GM12874 (cell line): ENCODE measurements around the gene LMCD1.

Experiments used
- TF ChIP-seq, protein P1 (sequence below): IDR thresholded peaks from 2 replicates; pipeline ENCODE4 v1.5.1; 2011; ENCODE audit warnings: low read depth, mild to moderate bottlenecking, control low read depth, low read length, moderate library complexity; ENCODE audit not compliant: insufficient read depth

Gene LMCD1

DNA sequence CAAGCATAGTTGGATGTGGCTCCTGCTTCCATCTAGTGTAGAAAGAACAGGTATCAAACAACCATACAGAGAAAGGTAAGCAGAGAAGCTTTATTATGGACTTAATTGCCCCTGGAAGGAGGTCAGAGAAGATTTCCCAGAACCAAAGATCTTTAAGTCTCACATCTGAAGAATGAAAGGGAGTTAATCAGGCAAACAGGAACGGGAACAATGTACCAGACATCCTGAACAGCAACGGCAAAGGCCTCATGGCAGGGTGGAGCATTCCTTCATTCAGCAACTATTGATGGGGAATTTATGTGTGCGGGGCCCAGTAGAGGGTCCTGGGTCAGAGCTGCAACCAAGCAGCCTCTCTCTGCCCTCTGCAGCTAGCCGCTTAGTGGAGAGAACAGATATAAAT lies 61.5 kb downstream of the LMCD1 start:
- TF ChIP-seq, protein P1, sequence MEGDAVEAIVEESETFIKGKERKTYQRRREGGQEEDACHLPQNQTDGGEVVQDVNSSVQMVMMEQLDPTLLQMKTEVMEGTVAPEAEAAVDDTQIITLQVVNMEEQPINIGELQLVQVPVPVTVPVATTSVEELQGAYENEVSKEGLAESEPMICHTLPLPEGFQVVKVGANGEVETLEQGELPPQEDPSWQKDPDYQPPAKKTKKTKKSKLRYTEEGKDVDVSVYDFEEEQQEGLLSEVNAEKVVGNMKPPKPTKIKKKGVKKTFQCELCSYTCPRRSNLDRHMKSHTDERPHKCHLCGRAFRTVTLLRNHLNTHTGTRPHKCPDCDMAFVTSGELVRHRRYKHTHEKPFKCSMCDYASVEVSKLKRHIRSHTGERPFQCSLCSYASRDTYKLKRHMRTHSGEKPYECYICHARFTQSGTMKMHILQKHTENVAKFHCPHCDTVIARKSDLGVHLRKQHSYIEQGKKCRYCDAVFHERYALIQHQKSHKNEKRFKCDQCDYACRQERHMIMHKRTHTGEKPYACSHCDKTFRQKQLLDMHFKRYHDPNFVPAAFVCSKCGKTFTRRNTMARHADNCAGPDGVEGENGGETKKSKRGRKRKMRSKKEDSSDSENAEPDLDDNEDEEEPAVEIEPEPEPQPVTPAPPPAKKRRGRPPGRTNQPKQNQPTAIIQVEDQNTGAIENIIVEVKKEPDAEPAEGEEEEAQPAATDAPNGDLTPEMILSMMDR = no peak

DNA sequence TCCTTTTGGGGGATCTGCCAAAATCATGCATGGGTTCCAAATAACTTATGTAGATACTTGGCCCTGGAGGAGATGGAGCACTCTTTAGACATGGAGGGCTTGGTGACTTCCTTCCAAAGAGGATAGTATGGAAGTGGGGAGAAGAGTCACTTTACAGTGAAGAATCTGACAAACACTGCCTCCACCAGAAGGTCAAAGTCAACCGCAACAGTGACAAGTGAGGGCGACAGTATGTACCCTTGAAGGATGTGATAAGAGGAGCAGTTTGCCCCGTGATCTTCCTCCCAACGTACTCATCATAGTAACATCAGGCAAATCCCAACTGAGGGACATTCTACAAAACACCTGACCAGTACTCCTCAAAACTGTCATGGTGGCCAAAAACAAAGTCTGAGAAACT lies 62.0 kb downstream of the LMCD1 start:
- TF ChIP-seq, protein P1 = no peak

DNA sequence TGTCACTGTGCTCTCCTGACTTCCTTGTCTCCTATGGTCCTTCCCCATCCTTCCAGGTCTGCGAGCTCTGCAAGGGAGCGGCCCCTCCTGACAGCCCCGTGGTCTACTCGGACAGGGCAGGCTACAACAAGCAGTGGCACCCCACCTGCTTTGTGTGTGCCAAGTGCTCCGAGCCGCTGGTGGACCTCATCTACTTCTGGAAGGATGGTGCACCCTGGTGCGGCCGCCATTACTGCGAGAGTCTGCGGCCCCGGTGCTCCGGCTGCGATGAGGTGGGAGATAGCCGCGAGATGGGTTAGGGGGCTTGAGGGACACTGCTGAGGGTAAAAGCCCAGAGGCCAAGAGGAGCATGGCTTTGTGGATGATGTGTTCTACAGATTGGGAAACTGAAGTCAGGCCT lies 63.8 kb downstream of the LMCD1 start:
- TF ChIP-seq, protein P1 = no peak

DNA sequence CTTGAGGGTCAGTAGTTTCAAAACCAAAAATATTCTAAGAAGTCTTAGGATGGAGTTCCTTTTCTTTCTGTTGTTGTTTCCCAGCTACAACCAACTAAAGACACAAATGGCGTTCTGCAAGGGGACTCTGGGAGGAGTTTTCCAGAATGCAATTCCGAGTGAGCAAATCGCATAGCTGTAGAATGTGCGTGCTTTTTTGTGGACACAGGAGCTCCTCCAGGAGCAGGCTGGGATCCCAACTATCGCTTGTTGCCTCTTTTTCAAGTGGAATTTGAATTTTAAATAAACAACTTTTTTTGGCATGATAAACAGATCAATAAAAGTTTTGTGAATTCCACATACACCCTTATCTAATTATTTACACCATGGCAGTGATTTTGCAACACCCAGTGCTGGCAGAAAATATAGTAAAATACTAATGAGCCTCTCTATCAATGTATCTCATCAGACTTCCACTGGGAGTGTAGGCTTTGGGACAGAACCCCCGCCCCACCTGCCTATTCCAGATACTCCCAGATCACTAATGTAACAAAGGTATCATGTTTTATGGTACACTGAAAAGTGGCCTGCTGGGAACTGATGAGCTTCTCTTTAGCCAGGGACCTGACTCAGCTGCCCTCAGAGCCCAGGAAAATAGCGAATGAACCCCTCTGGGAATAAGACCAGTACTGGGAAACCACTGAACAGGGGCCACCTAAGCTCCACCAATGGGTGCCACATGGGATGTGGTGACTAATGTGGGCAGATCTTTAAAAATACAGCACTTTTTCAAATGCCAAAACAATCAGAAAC lies 66.4 kb downstream of the LMCD1 start:
- TF ChIP-seq, protein P1 = no peak

DNA sequence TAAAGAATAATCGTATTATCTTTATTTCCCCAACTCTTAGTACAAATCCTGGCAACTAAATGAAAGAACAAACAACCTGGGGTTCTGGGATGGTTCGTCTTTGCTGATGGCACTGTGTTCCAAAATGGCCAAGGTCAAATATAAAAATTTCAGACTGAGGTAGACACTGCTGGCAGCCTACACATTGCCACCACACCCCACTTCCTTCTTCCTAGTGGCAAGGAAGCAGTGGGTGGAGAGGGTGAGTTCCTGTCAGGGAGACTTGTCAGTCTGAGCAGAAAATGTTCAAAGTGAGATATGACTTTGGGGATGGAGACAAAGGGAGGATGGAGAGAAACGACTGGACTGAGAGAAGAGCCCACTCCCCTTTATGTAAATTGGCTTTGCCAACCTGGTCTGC lies 69.6 kb downstream of the LMCD1 start:
- TF ChIP-seq, protein P1 = no peak

DNA sequence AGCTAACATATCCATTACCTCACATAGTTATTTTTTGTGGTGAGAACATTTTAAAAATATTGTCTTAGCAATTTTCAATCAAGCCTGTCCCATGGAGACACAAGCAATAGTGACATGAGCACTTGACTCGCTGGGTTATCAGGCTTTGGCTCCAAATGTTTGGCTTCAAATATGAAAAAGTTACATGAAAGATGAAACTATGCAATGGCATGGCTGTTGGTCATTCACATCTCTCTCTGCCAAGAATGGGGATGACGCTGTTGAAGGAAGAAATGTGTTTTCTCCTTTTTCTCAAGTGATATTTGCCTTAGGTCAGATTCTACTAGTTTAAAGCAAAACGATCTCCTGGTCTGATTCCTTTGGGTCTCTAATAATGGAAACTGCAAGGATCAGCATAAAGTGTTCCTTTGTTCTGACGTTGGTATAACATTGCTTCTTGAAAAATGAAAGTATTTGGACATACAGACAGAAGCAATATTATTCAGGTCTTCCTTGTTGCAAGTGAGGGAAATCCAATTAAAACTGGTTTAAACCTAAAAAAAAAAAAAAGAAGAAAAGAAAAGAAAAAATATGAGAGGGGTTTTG lies 71.8 kb downstream of the LMCD1 start:
- TF ChIP-seq, protein P1 = no peak

DNA sequence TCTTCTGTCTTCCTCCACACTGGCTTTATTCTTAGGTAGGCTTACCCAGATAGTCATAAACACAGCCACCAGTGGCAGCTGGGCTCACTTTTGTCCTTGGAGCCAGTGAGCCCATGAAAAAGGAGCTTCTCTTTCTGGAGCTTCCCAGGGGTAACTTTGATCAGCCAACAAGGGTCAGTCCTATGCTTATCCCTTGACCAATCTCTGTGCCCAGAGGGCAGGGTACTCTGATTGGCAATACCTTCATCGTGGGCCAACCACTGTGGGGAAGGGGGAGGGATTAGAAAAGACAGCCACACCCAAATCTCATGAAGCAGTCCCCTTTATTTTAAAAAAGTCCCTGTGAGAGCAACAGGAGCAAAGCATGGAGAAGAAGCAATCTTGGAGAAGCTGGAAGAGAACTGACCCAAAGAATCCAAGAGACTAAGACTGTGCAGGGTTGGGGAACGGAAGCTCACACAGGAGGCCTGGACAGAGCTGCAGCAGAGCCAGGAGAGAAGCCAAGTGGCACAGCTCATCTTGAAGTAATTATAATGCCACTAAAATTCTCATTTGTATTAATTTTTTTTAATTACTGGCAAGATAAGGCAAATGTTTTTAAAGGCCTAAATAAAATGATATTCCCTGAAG lies 72.5 kb downstream of the LMCD1 start:
- TF ChIP-seq, protein P1 = no peak
